ENCODE data around the gene RHBDD1. TPM values are rescaled to one million over a fixed set of nuclear protein-coding genes. Genes with fewer than 3 reads are reported as not detected.

Gene RHBDD1
- polyA plus RNA-seq, 1 donor from 2014 or later, result 5.4 TPM

DNA sequence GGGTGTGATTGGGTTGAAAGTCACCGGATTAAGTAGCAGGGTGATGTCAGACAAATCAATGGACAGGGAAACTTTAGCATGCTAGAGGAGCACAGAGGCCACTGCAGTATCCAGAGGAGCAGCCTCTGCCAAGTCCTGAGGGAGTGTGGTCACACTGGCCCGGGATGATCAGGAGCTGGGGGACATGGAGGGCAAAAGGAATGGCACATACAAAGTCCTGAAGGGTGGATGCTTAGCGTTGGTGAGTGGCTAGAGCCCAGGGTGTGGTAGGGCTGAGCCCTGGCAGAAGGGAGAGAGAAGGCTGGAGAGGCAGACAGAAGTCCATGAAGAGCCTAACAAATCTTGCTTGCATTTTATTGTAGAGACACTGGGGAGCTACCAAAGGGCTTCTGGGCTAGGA lies 58.9 kb downstream of the RHBDD1 start:
- no peaks in the 10 kb centered on the region for H3K9me3 ChIP-seq (ENCODE audit: low read length)
- no peaks in the 10 kb centered on the region for H3K27me3 ChIP-seq (ENCODE audit: insufficient read depth, low read depth, low read length)
- H3F3A ChIP-seq (ENCODE audit: insufficient read depth, low read length, poor library complexity, severe bottlenecking), result peaks cover 5% of the 10 kb centered on the region
- H3K9ac ChIP-seq (ENCODE audit: low read length), result no peak overlapping the region
- H3K9me2 ChIP-seq (ENCODE audit: insufficient read depth, low read length), result no peaks in the 10 kb centered on the region
- TF ChIP-seq SMC3 (conservative IDR thresholded peaks at IDR 0.05; ENCODE audit: poor library complexity) (no peak), MXI1 (conservative IDR thresholded peaks at IDR 0.05; ENCODE audit: poor library complexity, severe bottlenecking) (no peak), EP300 (conservative IDR thresholded peaks at IDR 0.05; ENCODE audit: poor library complexity, severe bottlenecking) (no peak), RAD21 (conservative IDR thresholded peaks at IDR 0.05) (no peak), EZH2 (IDR thresholded peaks at IDR 0.05; ENCODE audit: borderline replicate concordance, insufficient read depth, low read length, poor library complexity, severe bottlenecking) (no peak), TAF1 (IDR thresholded peaks at IDR 0.05; ENCODE audit: low read depth) (no peak), POLR2AphosphoS5 (IDR thresholded peaks at IDR 0.05) (no peak)
- TF ChIP-seq, protein P1, sequence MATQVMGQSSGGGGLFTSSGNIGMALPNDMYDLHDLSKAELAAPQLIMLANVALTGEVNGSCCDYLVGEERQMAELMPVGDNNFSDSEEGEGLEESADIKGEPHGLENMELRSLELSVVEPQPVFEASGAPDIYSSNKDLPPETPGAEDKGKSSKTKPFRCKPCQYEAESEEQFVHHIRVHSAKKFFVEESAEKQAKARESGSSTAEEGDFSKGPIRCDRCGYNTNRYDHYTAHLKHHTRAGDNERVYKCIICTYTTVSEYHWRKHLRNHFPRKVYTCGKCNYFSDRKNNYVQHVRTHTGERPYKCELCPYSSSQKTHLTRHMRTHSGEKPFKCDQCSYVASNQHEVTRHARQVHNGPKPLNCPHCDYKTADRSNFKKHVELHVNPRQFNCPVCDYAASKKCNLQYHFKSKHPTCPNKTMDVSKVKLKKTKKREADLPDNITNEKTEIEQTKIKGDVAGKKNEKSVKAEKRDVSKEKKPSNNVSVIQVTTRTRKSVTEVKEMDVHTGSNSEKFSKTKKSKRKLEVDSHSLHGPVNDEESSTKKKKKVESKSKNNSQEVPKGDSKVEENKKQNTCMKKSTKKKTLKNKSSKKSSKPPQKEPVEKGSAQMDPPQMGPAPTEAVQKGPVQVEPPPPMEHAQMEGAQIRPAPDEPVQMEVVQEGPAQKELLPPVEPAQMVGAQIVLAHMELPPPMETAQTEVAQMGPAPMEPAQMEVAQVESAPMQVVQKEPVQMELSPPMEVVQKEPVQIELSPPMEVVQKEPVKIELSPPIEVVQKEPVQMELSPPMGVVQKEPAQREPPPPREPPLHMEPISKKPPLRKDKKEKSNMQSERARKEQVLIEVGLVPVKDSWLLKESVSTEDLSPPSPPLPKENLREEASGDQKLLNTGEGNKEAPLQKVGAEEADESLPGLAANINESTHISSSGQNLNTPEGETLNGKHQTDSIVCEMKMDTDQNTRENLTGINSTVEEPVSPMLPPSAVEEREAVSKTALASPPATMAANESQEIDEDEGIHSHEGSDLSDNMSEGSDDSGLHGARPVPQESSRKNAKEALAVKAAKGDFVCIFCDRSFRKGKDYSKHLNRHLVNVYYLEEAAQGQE (IDR thresholded peaks at IDR 0.05; ENCODE audit: borderline replicate concordance), result no peak
- TF ChIP-seq, protein P2, sequence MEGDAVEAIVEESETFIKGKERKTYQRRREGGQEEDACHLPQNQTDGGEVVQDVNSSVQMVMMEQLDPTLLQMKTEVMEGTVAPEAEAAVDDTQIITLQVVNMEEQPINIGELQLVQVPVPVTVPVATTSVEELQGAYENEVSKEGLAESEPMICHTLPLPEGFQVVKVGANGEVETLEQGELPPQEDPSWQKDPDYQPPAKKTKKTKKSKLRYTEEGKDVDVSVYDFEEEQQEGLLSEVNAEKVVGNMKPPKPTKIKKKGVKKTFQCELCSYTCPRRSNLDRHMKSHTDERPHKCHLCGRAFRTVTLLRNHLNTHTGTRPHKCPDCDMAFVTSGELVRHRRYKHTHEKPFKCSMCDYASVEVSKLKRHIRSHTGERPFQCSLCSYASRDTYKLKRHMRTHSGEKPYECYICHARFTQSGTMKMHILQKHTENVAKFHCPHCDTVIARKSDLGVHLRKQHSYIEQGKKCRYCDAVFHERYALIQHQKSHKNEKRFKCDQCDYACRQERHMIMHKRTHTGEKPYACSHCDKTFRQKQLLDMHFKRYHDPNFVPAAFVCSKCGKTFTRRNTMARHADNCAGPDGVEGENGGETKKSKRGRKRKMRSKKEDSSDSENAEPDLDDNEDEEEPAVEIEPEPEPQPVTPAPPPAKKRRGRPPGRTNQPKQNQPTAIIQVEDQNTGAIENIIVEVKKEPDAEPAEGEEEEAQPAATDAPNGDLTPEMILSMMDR (IDR thresholded peaks at IDR 0.05; ENCODE audit: poor library complexity, severe bottlenecking), result no peak
- H3K27ac ChIP-seq (ENCODE audit: low read length), result no peak overlapping the region
- H4K20me1 ChIP-seq (ENCODE audit: insufficient read depth), result no peaks in the 10 kb centered on the region
- no peak overlapping the region for H2AFZ ChIP-seq (ENCODE audit: low read depth, low read length)
- no peaks in the 10 kb centered on the region for H3K79me2 ChIP-seq (replicated peaks; ENCODE audit: insufficient read depth, low read length)
- no peaks in the 10 kb centered on the region for H3K36me3 ChIP-seq (ENCODE audit: insufficient read depth, low read length)
- no peak overlapping the region for H3K4me3 ChIP-seq (ENCODE audit: low read length)
- H3K4me2 ChIP-seq (ENCODE audit: low read length), result no peak overlapping the region

DNA sequence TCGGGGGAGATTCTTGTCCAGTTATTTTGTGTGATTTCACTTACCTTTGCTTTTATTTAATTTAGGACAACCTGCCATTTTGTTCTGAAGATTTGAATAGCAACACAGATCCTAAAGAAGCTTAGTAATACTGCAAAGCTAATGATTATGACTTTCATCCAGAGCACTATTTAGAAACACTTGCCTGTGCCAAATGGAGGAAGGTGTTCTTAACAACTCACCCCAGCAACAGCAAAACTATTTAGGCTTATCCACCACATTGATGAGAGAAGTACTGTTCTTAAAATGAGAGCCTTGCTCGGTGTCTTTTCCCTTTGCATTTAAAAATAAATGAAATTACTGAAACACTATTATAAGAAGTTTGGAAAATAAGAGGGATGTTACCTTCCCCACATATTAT lies 59.7 kb downstream of the RHBDD1 start:
- Histone ChIP-seq H3K79me2 (replicated peaks; ENCODE audit: insufficient read depth, low read length) (no peaks in the 10 kb centered on the region), H3K27me3 (ENCODE audit: insufficient read depth, low read depth, low read length) (no peaks in the 10 kb centered on the region)

DNA sequence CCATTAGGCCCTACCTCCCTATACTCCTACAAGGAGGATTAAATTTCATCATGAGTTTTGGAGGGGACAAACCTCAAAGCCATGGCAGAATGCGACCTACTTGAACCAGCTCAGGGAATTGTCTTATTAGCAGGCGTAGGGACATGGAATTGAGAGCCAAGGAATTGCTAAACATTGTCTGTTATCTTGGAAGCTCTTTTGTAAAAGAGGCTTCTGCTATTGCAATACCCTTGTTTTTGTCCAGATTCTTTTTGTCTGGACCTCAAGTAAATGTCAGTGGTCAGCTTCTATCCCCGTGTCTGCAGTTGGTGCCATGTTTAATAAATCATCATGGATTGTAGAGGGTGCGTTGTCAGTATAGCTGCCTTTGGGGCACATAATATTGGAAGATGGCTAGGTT lies 62.3 kb downstream of the RHBDD1 start:
- no peaks in the 10 kb centered on the region for H3K79me2 ChIP-seq (replicated peaks; ENCODE audit: insufficient read depth, low read length)
- H2AFZ ChIP-seq (ENCODE audit: low read depth, low read length), result no peak overlapping the region
- no peaks in the 10 kb centered on the region for H3K36me3 ChIP-seq (ENCODE audit: insufficient read depth, low read length)
- peaks cover 5% of the 10 kb centered on the region for H3F3A ChIP-seq (ENCODE audit: insufficient read depth, low read length, poor library complexity, severe bottlenecking)
- H3K4me2 ChIP-seq (ENCODE audit: low read length), result peak overlapping the region; percentile 60
- H3K9me3 ChIP-seq (ENCODE audit: low read length), result no peaks in the 10 kb centered on the region
- TF ChIP-seq EZH2 (IDR thresholded peaks at IDR 0.05; ENCODE audit: borderline replicate concordance, insufficient read depth, low read length, poor library complexity, severe bottlenecking) (no peak), MXI1 (conservative IDR thresholded peaks at IDR 0.05; ENCODE audit: poor library complexity, severe bottlenecking) (no peak), RAD21 (conservative IDR thresholded peaks at IDR 0.05) (no peak), TAF1 (IDR thresholded peaks at IDR 0.05; ENCODE audit: low read depth) (no peak), POLR2AphosphoS5 (IDR thresholded peaks at IDR 0.05) (no peak), EP300 (conservative IDR thresholded peaks at IDR 0.05; ENCODE audit: poor library complexity, severe bottlenecking) (no peak), SMC3 (conservative IDR thresholded peaks at IDR 0.05; ENCODE audit: poor library complexity) (no peak)
- TF ChIP-seq, protein P2 (IDR thresholded peaks at IDR 0.05; ENCODE audit: poor library complexity, severe bottlenecking), result no peak
- TF ChIP-seq, protein P1 (IDR thresholded peaks at IDR 0.05; ENCODE audit: borderline replicate concordance), result no peak
- H3K4me3 ChIP-seq (ENCODE audit: low read length), result peak overlapping the region; percentile 46
- H4K20me1 ChIP-seq (ENCODE audit: insufficient read depth), result no peaks in the 10 kb centered on the region
- no peaks in the 10 kb centered on the region for H3K9me2 ChIP-seq (ENCODE audit: insufficient read depth, low read length)
- peak overlapping the region; percentile 96 for H3K27ac ChIP-seq (ENCODE audit: low read length)
- peak overlapping the region; percentile 60 for H3K9ac ChIP-seq (ENCODE audit: low read length)
- no peaks in the 10 kb centered on the region for H3K27me3 ChIP-seq (ENCODE audit: insufficient read depth, low read depth, low read length)

More for the DNA sequence above, 59.7 kb downstream of the RHBDD1 start:
- H3K9me3 ChIP-seq (ENCODE audit: low read length), result no peaks in the 10 kb centered on the region
- no peak overlapping the region for H2AFZ ChIP-seq (ENCODE audit: low read depth, low read length)
- no peaks in the 10 kb centered on the region for H3K9me2 ChIP-seq (ENCODE audit: insufficient read depth, low read length)
- H4K20me1 ChIP-seq (ENCODE audit: insufficient read depth), result no peaks in the 10 kb centered on the region
- H3K4me3 ChIP-seq (ENCODE audit: low read length), result no peak overlapping the region
- H3K9ac ChIP-seq (ENCODE audit: low read length), result no peak overlapping the region
- no peak overlapping the region for H3K27ac ChIP-seq (ENCODE audit: low read length)
- peaks cover 5% of the 10 kb centered on the region for H3F3A ChIP-seq (ENCODE audit: insufficient read depth, low read length, poor library complexity, severe bottlenecking)
- no peaks in the 10 kb centered on the region for H3K36me3 ChIP-seq (ENCODE audit: insufficient read depth, low read length)
- H3K4me2 ChIP-seq (ENCODE audit: low read length), result no peak overlapping the region
- TF ChIP-seq MXI1 (conservative IDR thresholded peaks at IDR 0.05; ENCODE audit: poor library complexity, severe bottlenecking), result no peak
